Measurements from ENCODE around the gene MAGI2.

GRCh38 chr7:78164459-78164858 lies 1289.0 kb downstream of the MAGI2 start:
- TF ChIP-seq POLR2A (IDR thresholded peaks at IDR 0.05; ENCODE audit: low read depth, low read length) (no peak), CTCF (IDR thresholded peaks at IDR 0.05; ENCODE audit: extremely low read depth in 1 of 2, insufficient read depth in 1 of 2, low read depth in 1 of 2, low read length in 2 of 2) (no peak), MAX (IDR thresholded peaks at IDR 0.05; ENCODE audit: insufficient read depth, insufficient read length) (no peak), JUN (IDR thresholded peaks at IDR 0.05; ENCODE audit: borderline replicate concordance, insufficient read depth, insufficient read length, low read depth) (no peak), POLR2AphosphoS5 (IDR thresholded peaks at IDR 0.05; ENCODE audit: insufficient read depth, low read depth, low read length) (no peak), EZH2 (IDR thresholded peaks at IDR 0.05; ENCODE audit: borderline replicate concordance, low read depth, low read length, severe bottlenecking) (no peak), GATA2 (IDR thresholded peaks at IDR 0.05; ENCODE audit: insufficient read depth, insufficient read length, low read depth, low read length) (no peak)
